Right cardiac atrium (tissue), 5 donors: Measurements from ENCODE around the gene PSG3. TPM values are rescaled to one million over a fixed set of nuclear protein-coding genes. Genes with fewer than 3 reads are reported as not detected.
"Not testable (repeated sequence)": the region's sequence is repeated elsewhere in the genome, so short reads cannot be mapped to it uniquely, and the experiment has no call there.

Experiments used
- ATAC-seq, 2 donors: fragments of 200-7000 bp; cut with Tn5 transposase; one replicate each; pipeline versions ENCODE4 v1.8.0 to v1.9.1; 2020; ENCODE audit warnings: moderate library complexity in 2 of 2, mild to moderate bottlenecking in 1 of 2
- DNase-seq, 3 donors: peaks; one replicate each; pipeline ENCODE4 v3.0.0-alpha.2; 2020
- H3K27ac ChIP-seq: one replicate; pipeline ENCODE4 v1.5.1; 2013; ENCODE audit warnings: mild to moderate bottlenecking, low read length, control low read depth, moderate library complexity
- H3K27me3 ChIP-seq: one replicate; pipeline ENCODE4 v1.6.1; 2013; ENCODE audit not compliant: control insufficient read depth, insufficient read depth
- H3K4me1 ChIP-seq: one replicate; pipeline ENCODE4 v1.6.1; 2013; ENCODE audit warnings: low read length; ENCODE audit not compliant: control insufficient read depth, insufficient read depth
- H3K4me3 ChIP-seq: one replicate; pipeline ENCODE4 v1.5.1; 2013; ENCODE audit warnings: low read length, control low read depth
- H3K9me3 ChIP-seq: one replicate; pipeline ENCODE4 v1.6.1; 2013; ENCODE audit warnings: low read length; ENCODE audit not compliant: control insufficient read depth
- WGBS: extraction: QIAGEN DNeasy Blood & Tissue Kit; methylation state at CpG from one replicate; pipeline ENCODE4 v1.1.7; 2013; 5-methylcytosine and 5-hydroxymethylcytosine counted together
- intact Hi-C, 4 donors: fragments of 100-400 bp; cut with DNase I; formaldehyde crosslinking; loops; one replicate each; pipeline versions ENCODE4 v1.11.0 to v1.14.0; 2022 to 2023
- polyA plus RNA-seq: library from polyadenylated mRNA; stranded (reverse); fragments of 200-250 nt; gene quantifications from one replicate; pipeline ENCODE4 v1.2.3, GENCODE V29; 2013
- total RNA-seq, 4 donors: library from RNA; stranded (reverse); fragmentation: NEBNext Ultra II Directional; extraction: Animal tissue kit (Norgen Biotek cat#: 25700); gene quantifications; one replicate each; pipeline ENCODE4 v1.2.1, GENCODE V29; 2021
- donor health status: healthy with polysubstance abuse.
- donor health status: DM: no; HTN: yes; CAD: no.
- donor health status: DM: no; HTN: no; CAD: no.
- donor health status: DM: no; HTN: yes; CAD: no; lungs with severe emphysema.
- donor health status: DM: yes; HTN: yes; CAD: no.

PSG3 gene
- total and polyA plus RNA-seq, 5 donors, result not detected

DNA sequence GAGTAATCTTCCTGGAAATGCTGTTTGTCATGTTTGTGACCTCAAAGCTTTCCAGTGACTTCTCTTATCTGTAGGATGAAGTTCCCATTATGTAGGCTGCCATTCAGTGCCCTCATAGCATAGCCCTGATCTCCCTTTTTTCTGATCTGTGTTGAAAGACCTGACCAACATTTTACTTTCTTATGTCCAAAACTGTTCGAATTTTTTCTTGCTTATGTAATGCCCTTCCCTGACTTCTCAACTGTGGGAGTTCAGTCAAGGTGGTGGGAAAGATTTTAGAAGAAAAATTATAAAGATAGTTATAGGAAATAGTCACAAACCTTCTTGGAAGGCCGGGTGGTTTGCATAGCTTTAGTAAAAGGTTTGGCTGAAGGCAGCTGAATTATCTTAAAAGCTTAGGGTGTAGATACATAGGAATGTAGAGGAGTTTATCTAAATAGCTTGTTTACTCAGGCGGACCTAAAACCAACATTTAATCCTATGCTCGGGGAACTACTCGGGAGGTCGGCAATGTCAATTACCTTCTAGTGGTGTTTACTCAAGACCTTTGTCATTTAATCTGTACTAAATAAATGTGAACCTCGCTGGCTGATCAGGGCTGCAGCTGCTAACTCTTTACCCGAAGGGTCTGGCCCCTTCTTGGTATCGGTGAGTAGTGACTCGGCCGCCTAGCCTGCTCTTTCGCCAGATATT is 44.3 kb downstream of the PSG3 start:
- no peak for ATAC-seq
- intact Hi-C loops, result no loop called here
- H3K4me3 ChIP-seq, result no peak overlapping the region
- WGBS, result 76% methylated on average over 12 of the region's 12 CpGs
- H3K27me3 ChIP-seq, result no peaks in the 10 kb centered on the region
- H3K4me1 ChIP-seq, result no peaks in the 10 kb centered on the region
- no peak for DNase-seq
- H3K27ac ChIP-seq, result no peak overlapping the region
- no peaks in the 10 kb centered on the region for H3K9me3 ChIP-seq

GRCh38 chr19:42693760-42694350 is 46.4 kb downstream of the PSG3 start:
- H3K9me3 ChIP-seq, result no peaks in the 10 kb centered on the region
- intact Hi-C loops, result no loop called here
- H3K27ac ChIP-seq, result no peak overlapping the region
- no peak overlapping the region for H3K4me3 ChIP-seq
- no peaks in the 10 kb centered on the region for H3K4me1 ChIP-seq
- no peaks in the 10 kb centered on the region for H3K27me3 ChIP-seq
- no peak for ATAC-seq
- DNase-seq, result no peak
- 25% methylated on average over 5 of the region's 5 CpGs for WGBS

GRCh38 chr19:42683917-42684513 is 56.3 kb downstream of the PSG3 start:
- H3K4me1 ChIP-seq, result no peaks in the 10 kb centered on the region
- ATAC-seq, result no peak
- no peak overlapping the region for H3K4me3 ChIP-seq
- intact Hi-C loops, result no loop called here
- no peak overlapping the region for H3K27ac ChIP-seq
- no peak for DNase-seq
- no peaks in the 10 kb centered on the region for H3K27me3 ChIP-seq
- WGBS, result 89% methylated on average over 2 of the region's 2 CpGs
- peaks cover 2% of the 10 kb centered on the region for H3K9me3 ChIP-seq

DNA sequence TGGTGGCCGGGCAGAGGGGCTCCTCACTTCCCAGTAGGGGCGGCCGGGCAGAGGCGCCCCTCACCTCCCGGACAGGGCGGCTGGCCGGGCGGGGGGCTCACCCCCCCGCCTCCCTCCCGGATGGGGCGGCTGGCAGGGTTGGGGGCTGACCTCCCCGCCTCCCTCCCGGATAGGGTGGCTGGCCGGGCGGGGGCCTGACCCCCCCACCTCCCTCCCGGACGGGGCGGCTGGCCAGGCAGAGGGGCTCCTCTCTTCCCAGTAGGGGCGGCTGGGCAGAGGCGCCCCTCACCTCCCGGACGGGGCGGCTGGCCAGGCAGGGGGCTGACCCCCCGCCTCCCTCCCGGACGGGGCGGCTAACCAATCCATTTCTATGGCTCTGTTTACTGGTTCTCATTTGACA is 64.0 kb downstream of the PSG3 start:
- H3K9me3 ChIP-seq, H3K27ac ChIP-seq, H3K4me1 ChIP-seq, intact Hi-C loops, H3K27me3 ChIP-seq, ATAC-seq, H3K4me3 ChIP-seq: not testable (repeated sequence)
- 95% methylated on average over 26 of the region's 27 CpGs for WGBS
- DNase-seq, result peak in 1 of 3 donors; percentile 47

- 72% methylated on average over 1 of the region's 1 CpG for WGBS
- H3K4me3 ChIP-seq, ATAC-seq, H3K27me3 ChIP-seq, H3K4me1 ChIP-seq, H3K9me3 ChIP-seq, DNase-seq, H3K27ac ChIP-seq, intact Hi-C loops: not testable (repeated sequence)
Observed at GRCh38 chr19:42674549-42674948, 65.7 kb downstream of the PSG3 start.

Other genes with a start within 250 kb of the PSG3 start
- 1 to 10 TPM; 2.7 to 4.2 (median 3.4) TPM for gene CEACAM1, start 212.0 kb downstream of the PSG3 start, total RNA-seq
- 2.6 TPM for gene CEACAM1, start 212.0 kb downstream of the PSG3 start, polyA plus RNA-seq
- not detected for gene CEACAM8, start 145.6 kb downstream of the PSG3 start, total RNA-seq
- gene CEACAM8, start 145.6 kb downstream of the PSG3 start, polyA plus RNA-seq, result not detected
- gene PSG8, start 25.2 kb upstream of the PSG3 start, total RNA-seq, result not detected
- not detected for gene PSG8, start 25.2 kb upstream of the PSG3 start, polyA plus RNA-seq
- gene PSG1, start 139.2 kb upstream of the PSG3 start, total RNA-seq, result not detected
- not detected for gene PSG1, start 139.2 kb upstream of the PSG3 start, polyA plus RNA-seq
- not detected for gene PSG6, start 177.4 kb upstream of the PSG3 start, total RNA-seq
- not detected for gene PSG6, start 177.4 kb upstream of the PSG3 start, polyA plus RNA-seq
- not detected for gene PSG7, start 196.7 kb upstream of the PSG3 start, total RNA-seq
- not detected for gene PSG7, start 196.7 kb upstream of the PSG3 start, polyA plus RNA-seq